Naive thymus-derived CD8-positive, alpha-beta T cell (primary cell): ENCODE data around the gene KCTD20. TPM values are rescaled to one million over a fixed set of nuclear protein-coding genes. Genes with fewer than 3 reads are reported as not detected.

Source experiments
- polyA plus RNA-seq, 3 donors: library from polyadenylated mRNA; unstranded; fragments of 300-500 nt; fragmentation: Illumina TruSeq; gene quantifications; one replicate each; pipeline ENCODE4 v1.2.3, GENCODE V29; 2021
- total RNA-seq, 8 experiments: library from RNA in 2 of 8; stranded (reverse) in 2 of 8; gene quantifications; one replicate each; pipeline ENCODE4 v1.2.3 and lab custom pipeline; 2021 to 2026

KCTD20 gene
- total and polyA plus RNA-seq, 5 experiments from 2014 or later: 25.0 to 35.2 (median 31.5) TPM

Other genes with a start within 250 kb of the KCTD20 start
- gene BRPF3, start 246.3 kb upstream of the KCTD20 start, total RNA-seq: 10 to 100 TPM; 35.9 to 38.6 TPM
- gene BRPF3, start 246.3 kb upstream of the KCTD20 start, polyA plus RNA-seq: 1 to 10 TPM; 3.5 to 8.4 (median 3.9) TPM
- gene PNPLA1, start 172.9 kb upstream of the KCTD20 start, total RNA-seq: not detected
- not detected for gene PNPLA1, start 172.9 kb upstream of the KCTD20 start, polyA plus RNA-seq
- gene BNIP5, start 106.1 kb upstream of the KCTD20 start, total RNA-seq: not detected
- gene BNIP5, start 106.1 kb upstream of the KCTD20 start, polyA plus RNA-seq: not detected
- not detected for gene ETV7, start 55.3 kb upstream of the KCTD20 start, total RNA-seq
- under 1 TPM in 2 of 3 donors, not detected in 1; 0.60 to 0.70 TPM for gene ETV7, start 55.3 kb upstream of the KCTD20 start, polyA plus RNA-seq
- gene PXT1, start 146 bp upstream of the KCTD20 start, total RNA-seq: under 1 TPM; 0.16 to 0.41 TPM
- not detected for gene PXT1, start 146 bp upstream of the KCTD20 start, polyA plus RNA-seq
- 100 to 1,000 TPM; 151 to 163 TPM for gene STK38, start 104.5 kb downstream of the KCTD20 start, total RNA-seq
- gene STK38, start 104.5 kb downstream of the KCTD20 start, polyA plus RNA-seq: 10 to 100 TPM; 46.4 to 79.6 (median 52.8) TPM
- gene SRSF3, start 151.4 kb downstream of the KCTD20 start, total RNA-seq: 100 to 1,000 TPM; 357 to 359 TPM
- gene SRSF3, start 151.4 kb downstream of the KCTD20 start, polyA plus RNA-seq: 100 to 1,000 TPM; 268 to 375 (median 332) TPM
- gene CDKN1A, start 235.7 kb downstream of the KCTD20 start, total RNA-seq: 1 to 10 TPM; 1.9 to 2.7 TPM
- gene CDKN1A, start 235.7 kb downstream of the KCTD20 start, polyA plus RNA-seq: 1 to 10 TPM in 1 of 3 donors, under 1 TPM in 2; 0.12 to 2.0 (median 0.28) TPM